GM20000 (cell line): ENCODE measurements around the gene SCAF1.

ENCODE experiments used
- DNase-seq: peaks from one replicate; pipeline ENCODE4 v3.0.0; 2012; ENCODE audit warnings: low spot score
- CTCF ChIP-seq: IDR thresholded peaks from 2 replicates; pipeline ENCODE4 v1.5.1; 2012; ENCODE audit warnings: mild to moderate bottlenecking, control low read depth; ENCODE audit errors: extremely low read depth, missing control alignments

The SCAF1 gene

GRCh38 chr19:49641688-49642491 lies at the start of gene SCAF1:
TSS of gene SCAF1 (plus strand) at chr19:49642209. CDS start at chr19:49645027, 2,818 bp downstream.
- peak; percentile 98 for DNase-seq
- no peak for TF ChIP-seq CTCF

- peak; percentile 61 for DNase-seq
- TF ChIP-seq CTCF = no peak
These were observed 49.4 kb upstream of the SCAF1 start for GRCh38 chr19:49592486-49593232.

- no peak for TF ChIP-seq CTCF
- peak; percentile 100 for DNase-seq
These were observed 48.5 kb upstream of the SCAF1 start for GRCh38 chr19:49593233-49594113.

- DNase-seq = peak; percentile 23
- no peak for TF ChIP-seq CTCF
These were observed 47.6 kb upstream of the SCAF1 start for GRCh38 chr19:49594157-49594992.

GRCh38 chr19:49594993-49595818 lies 46.8 kb upstream of the SCAF1 start:
- DNase-seq = peak; percentile 18
- TF ChIP-seq CTCF = no peak

- DNase-seq = peak; percentile 18
- TF ChIP-seq CTCF = no peak
These were observed 46.1 kb upstream of the SCAF1 start for GRCh38 chr19:49595819-49596404.
